ENCODE results near the gene BACH2. TPM values are rescaled to one million over a fixed set of nuclear protein-coding genes. Genes with fewer than 3 reads are reported as not detected.

Gene BACH2
- total and polyA plus RNA-seq, 2 of the 4 experiments (the other 2 are of a cell fraction): 1.3 to 1.4 TPM

- Histone ChIP-seq H3K4me3 (ENCODE audit: insufficient read depth, low read depth, low read length) (no peak overlapping the region), H3K79me1 (ENCODE audit: low read depth in 1 of 2, low read length in 2 of 2) (no peaks in the 10 kb centered on the region), H3K36me3 (ENCODE audit: control insufficient read depth, insufficient read depth, low read length) (no peaks in the 10 kb centered on the region), H2AK9ac (replicated peaks; ENCODE audit: low read depth, low read length, poor library complexity) (no peak overlapping the region), H2BK120ac (ENCODE audit: low read depth, low read length) (peak overlapping the region; percentile 71), H3K4ac (ENCODE audit: low read depth, low read length) (peak overlapping the region; percentile 51), H3K27me3 (ENCODE audit: control insufficient read depth, insufficient read depth, low read length) (no peaks in the 10 kb centered on the region), H3K14ac (replicated peaks; ENCODE audit: low read depth, low read length) (no peak overlapping the region; the same call in none of the 2 replicates), H3K4me1 (ENCODE audit: control insufficient read depth, insufficient read depth, low read length) (peaks cover 6% of the 10 kb centered on the region), H3K9me3 (ENCODE audit: control insufficient read depth, insufficient read depth, low read length) (no peaks in the 10 kb centered on the region), H4K8ac (ENCODE audit: low read depth in 2 of 2, low read length in 2 of 2) (no peak overlapping the region; a peak in 1 of 4 replicates), H2BK15ac (ENCODE audit: low read depth, low read length) (0 out of 3 replicates have a peak overlapping the region, but pooled peaks have one; percentile 35), H3K4me2 (ENCODE audit: low read depth, low read length) (no peak overlapping the region), H3K9me1 (ENCODE audit: insufficient read depth, low read length) (peaks cover 7% of the 10 kb centered on the region), H3K56ac (ENCODE audit: extremely low read depth, insufficient read depth, low read length) (no peak overlapping the region), H3K18ac (ENCODE audit: low read depth, low read length) (no peak overlapping the region), H3K9ac (ENCODE audit: low read depth, low read length) (no peak overlapping the region), H4K91ac (ENCODE audit: insufficient read depth, low read depth, low read length) (0 out of 2 replicates have a peak overlapping the region, but pooled peaks have one; percentile 9), H3K27ac (ENCODE audit: insufficient read depth, low read length) (no peak overlapping the region), H3K23ac (ENCODE audit: low read depth, low read length) (0 out of 2 replicates have a peak overlapping the region, but pooled peaks have one; percentile 9), H2AK5ac (ENCODE audit: low read depth, low read length) (no peak overlapping the region; the same call in 1 of the 2 replicates), H2BK20ac (ENCODE audit: low read depth, low read length) (peak overlapping the region; percentile 10; the same call in 1 of the 2 replicates), H4K5ac (ENCODE audit: low read depth, low read length) (no peak overlapping the region; the same call in 1 of the 2 replicates), H4K20me1 (ENCODE audit: insufficient read depth, low read length) (no peaks in the 10 kb centered on the region), H2BK5ac (ENCODE audit: low read depth, low read length, poor library complexity, severe bottlenecking) (no peak overlapping the region), H2AFZ (replicated peaks; ENCODE audit: low read length, poor library complexity) (peak overlapping the region; percentile 75)
- in situ Hi-C loops (cut with MboI; ENCODE audit: low sequenced_read_pairs): no loop called here
- CTCF ChIA-PET: no interaction called here
- POLR2A ChIA-PET (ENCODE audit: unreplicated experiment): no interaction called here
- ATAC-seq (ENCODE audit: low read depth): no peak
- TF ChIP-seq RCOR1 (IDR thresholded peaks at IDR 0.05; ENCODE audit: insufficient replicate concordance, low read length): no peak
- no peak for TF ChIP-seq RFX5 (IDR thresholded peaks at IDR 0.05; ENCODE audit: low read depth, low read length)
- TF ChIP-seq FOS (IDR thresholded peaks at IDR 0.05; ENCODE audit: low read depth, low read length): no peak
- no peak for TF ChIP-seq BHLHE40 (IDR thresholded peaks at IDR 0.05; ENCODE audit: low read depth, low read length)
- TF ChIP-seq USF2 (IDR thresholded peaks at IDR 0.05; ENCODE audit: low read depth, low read length): no peak
- no peak for TF ChIP-seq MXI1 (IDR thresholded peaks at IDR 0.05; ENCODE audit: borderline replicate concordance, low read depth, low read length)
- no peak for TF ChIP-seq NFE2L2 (IDR thresholded peaks at IDR 0.05; ENCODE audit: low read depth, low read length)
- no peak for TF ChIP-seq CEBPB (IDR thresholded peaks at IDR 0.05; ENCODE audit: low read depth, low read length)
- TF ChIP-seq RAD21 (IDR thresholded peaks at IDR 0.05; ENCODE audit: low read length): no peak
- no peak for TF ChIP-seq MAFK (IDR thresholded peaks at IDR 0.05; ENCODE audit: low read depth, low read length)
- no peak for TF ChIP-seq CTCF (conservative IDR thresholded peaks at IDR 0.05; ENCODE audit: low read depth, low read length)
- no peak for TF ChIP-seq CHD1 (IDR thresholded peaks at IDR 0.05; ENCODE audit: low read depth, low read length)
- TF ChIP-seq SMC3 (IDR thresholded peaks at IDR 0.05; ENCODE audit: low read depth, low read length): no peak
- TF ChIP-seq ELK1 (IDR thresholded peaks at IDR 0.05; ENCODE audit: borderline replicate concordance, low read depth, low read length): no peak
- TF ChIP-seq MAZ (IDR thresholded peaks at IDR 0.05; ENCODE audit: borderline replicate concordance, low read depth, low read length): no peak
- TF ChIP-seq POLR2A (IDR thresholded peaks at IDR 0.05; ENCODE audit: low read depth, low read length): no peak
- 29% methylated on average over 1 of the region's 4 CpGs; no CpG with 5 or more reads in 1 of the 2 experiments for WGBS, 2 experiments (ENCODE audit: extremely low coverage in 2 of 2, insufficient read length in 1 of 2)
- intact Hi-C loops (cut with micrococcal nuclease): no loop called here
- DNase-seq: no peak
- no TSS peak for BruUV-seq (replicated peaks)
- dilution Hi-C loops (cut with HindIII; ENCODE audit: low sequenced_read_pairs, unreplicated experiment): no loop called here
Measured at GRCh38 chr6:90169374-90169773, 127.3 kb downstream of the BACH2 start.
